Caco-2 (cell line): Measurements from ENCODE around the gene MAP10. TPM values are rescaled to one million over a fixed set of nuclear protein-coding genes. Genes with fewer than 3 reads are reported as not detected.

Experiments used
- BruUV-seq: library from RNA; stranded (reverse); fragments of 400-500 nt; replicated peaks from 2 replicates; lab custom pipeline; 2021; lab: Mats Ljungman, UMichigan
- CTCF ChIA-PET: fragments of 300-600 bp; sonication (Branson Sonifier 250); formaldehyde crosslinking; loops from one replicate; lab custom pipeline; 2022; ENCODE audit warnings: antibody characterized with exemption; lab: Charles Lee
- POLR2A ChIA-PET: fragments of 300-600 bp; sonication (Branson Sonifier 250); formaldehyde crosslinking; loops from one replicate; lab custom pipeline; 2022; ENCODE audit warnings: antibody characterized with exemption; lab: Charles Lee
- DNase-seq, 2 experiments: peaks; one replicate each; pipeline versions ENCODE4 v3.0.0 to v3.0.0-alpha.2; 2020 to 2022
- H3K27me3 ChIP-seq: replicated peaks from 2 replicates; pipeline ENCODE4 v1.6.0; 2011; ENCODE audit warnings: low read length; ENCODE audit not compliant: control insufficient read depth, insufficient read depth
- H3K36me3 ChIP-seq: 2 replicates; pipeline ENCODE4 v1.5.1; 2011; ENCODE audit warnings: low read length; ENCODE audit not compliant: control insufficient read depth, insufficient read depth
- H3K4me1 ChIP-seq: fragments of 250-450 bp; sonication (Bioruptor Pico); 2 replicates; pipeline ENCODE4 v1.5.1; 2020; ENCODE audit warnings: mild to moderate bottlenecking
- H3K4me3 ChIP-seq: 2 replicates; pipeline ENCODE4 v1.5.1; 2011; ENCODE audit warnings: low read depth, mild to moderate bottlenecking, control low read depth, low read length
- H3K9me3 ChIP-seq: fragments of 250-450 bp; sonication (Bioruptor Pico); 2 replicates; pipeline ENCODE4 v1.5.1; 2020; ENCODE audit warnings: mild to moderate bottlenecking, moderate library complexity
- H3K27ac Mint-ChIP-seq: one replicate; pipeline ENCODE4 v1.8.0; 2022; ENCODE audit warnings: mixed read lengths; ENCODE audit not compliant: unreplicated experiment
- H3K27me3 Mint-ChIP-seq: one replicate; pipeline ENCODE4 v1.8.0; 2022; ENCODE audit warnings: mixed read lengths; ENCODE audit not compliant: insufficient read depth, unreplicated experiment
- H3K36me3 Mint-ChIP-seq: one replicate; pipeline ENCODE4 v1.8.0; 2022; ENCODE audit warnings: mild to moderate bottlenecking, mixed read lengths; ENCODE audit not compliant: insufficient read depth, unreplicated experiment
- H3K4me1 Mint-ChIP-seq: one replicate; pipeline ENCODE4 v1.8.0; 2022; ENCODE audit warnings: low read depth, mixed read lengths; ENCODE audit not compliant: unreplicated experiment
- H3K4me3 Mint-ChIP-seq: one replicate; pipeline ENCODE4 v1.8.0; 2022; ENCODE audit warnings: mild to moderate bottlenecking, moderate library complexity, mixed read lengths; ENCODE audit not compliant: unreplicated experiment
- H3K9me3 Mint-ChIP-seq: one replicate; pipeline ENCODE4 v1.8.0; 2022; ENCODE audit warnings: mixed read lengths; ENCODE audit not compliant: unreplicated experiment
- CTCF ChIP-seq, 2 experiments: fragments of 200-600 bp in 1 of 2; IDR thresholded peaks; 1 replicate in 1 of 2; 2 replicates in 1 of 2; pipeline versions ENCODE4 v1.5.1 to v1.8.0; 2011 to 2022; ENCODE audit warnings: antibody characterized with exemption in 1 of 2, control low read depth in 1 of 2, inconsistent platforms in 1 of 2, low read depth in 1 of 2, low read length in 1 of 2, mild to moderate bottlenecking in 1 of 2, moderate library complexity in 1 of 2; ENCODE audit not compliant: insufficient read depth in 1 of 2, severe bottlenecking in 1 of 2, unreplicated experiment in 1 of 2
- intact Hi-C: fragments of 100-400 bp; cut with micrococcal nuclease; formaldehyde crosslinking; loops from one replicate; pipeline ENCODE4 v1.10.0; 2022; ENCODE audit not compliant: unreplicated experiment
- total RNA-seq: library from RNA; stranded (reverse); gene quantifications from 2 replicates; pipeline ENCODE4 v1.2.3, GENCODE V29; 2022

MAP10 gene
- total RNA-seq, 1 experiment from 2014 or later = not detected

GRCh38 chr1:232810856-232811255 lies 5.6 kb downstream of the MAP10 start:
- H3K27me3 ChIP-seq = no peaks in the 10 kb centered on the region
- no TSS peak for BruUV-seq
- H3K4me1 Mint-ChIP-seq = peaks cover 12% of the 10 kb centered on the region
- no peak overlapping the region for H3K27ac Mint-ChIP-seq
- no peaks in the 10 kb centered on the region for H3K36me3 ChIP-seq
- no peak for DNase-seq
- peaks cover 10% of the 10 kb centered on the region for H3K4me1 ChIP-seq
- no peaks in the 10 kb centered on the region for H3K36me3 Mint-ChIP-seq
- POLR2A ChIA-PET = no interaction called here
- intact Hi-C loops = no loop called here
- H3K27me3 Mint-ChIP-seq = no peaks in the 10 kb centered on the region
- H3K4me3 ChIP-seq = no peak overlapping the region
- H3K4me3 Mint-ChIP-seq = no peak overlapping the region
- no peaks in the 10 kb centered on the region for H3K9me3 ChIP-seq
- no peaks in the 10 kb centered on the region for H3K9me3 Mint-ChIP-seq
- TF ChIP-seq CTCF (IDR thresholded peaks at IDR 0.05; ENCODE audit: insufficient read depth in 1 of 2, low read depth in 1 of 2, low read length in 1 of 2, severe bottlenecking in 1 of 2, unreplicated experiment in 1 of 2) = no peak
- CTCF ChIA-PET = no interaction called here

- H3K27me3 Mint-ChIP-seq = no peaks in the 10 kb centered on the region
- peaks cover 3% of the 10 kb centered on the region for H3K4me1 Mint-ChIP-seq
- CTCF ChIA-PET = no interaction called here
- no peaks in the 10 kb centered on the region for H3K36me3 Mint-ChIP-seq
- H3K4me3 Mint-ChIP-seq = no peak overlapping the region
- no peak for DNase-seq
- Histone ChIP-seq H3K4me3 (no peak overlapping the region), H3K36me3 (no peaks in the 10 kb centered on the region), H3K27me3 (no peaks in the 10 kb centered on the region), H3K4me1 (no peaks in the 10 kb centered on the region; the same call in 1 of the 2 replicates), H3K9me3 (no peaks in the 10 kb centered on the region)
- intact Hi-C loops = no loop called here
- no TSS peak for BruUV-seq
- TF ChIP-seq CTCF (IDR thresholded peaks at IDR 0.05; ENCODE audit: insufficient read depth in 1 of 2, low read depth in 1 of 2, low read length in 1 of 2, severe bottlenecking in 1 of 2, unreplicated experiment in 1 of 2) = no peak
- H3K27ac Mint-ChIP-seq = no peak overlapping the region
- no peaks in the 10 kb centered on the region for H3K9me3 Mint-ChIP-seq
- POLR2A ChIA-PET = no interaction called here
Observed at GRCh38 chr1:232812560-232812959, 7.3 kb downstream of the MAP10 start.

DNA sequence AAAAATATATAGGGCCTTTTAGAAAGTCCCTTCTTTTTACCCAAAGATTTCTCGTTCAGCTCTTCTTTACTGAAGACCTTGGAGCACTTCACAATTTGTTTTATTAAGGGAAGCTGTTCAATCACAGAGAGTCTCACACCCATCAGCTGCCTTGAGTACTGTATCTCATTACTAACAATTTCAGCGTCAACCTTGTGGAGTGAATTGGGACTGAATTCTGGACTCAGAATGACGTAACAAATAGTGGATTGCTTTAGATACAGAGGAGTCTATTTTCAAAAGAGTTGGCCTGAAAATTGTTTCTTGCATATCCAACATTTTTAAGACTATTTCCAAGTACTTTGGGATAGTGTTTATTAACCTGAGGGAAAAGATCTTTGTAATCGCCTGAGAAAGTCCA lies 7.9 kb downstream of the MAP10 start:
- no peak overlapping the region for H3K27ac Mint-ChIP-seq
- POLR2A ChIA-PET = no interaction called here
- intact Hi-C loops = no loop called here
- no peaks in the 10 kb centered on the region for H3K9me3 ChIP-seq
- H3K27me3 Mint-ChIP-seq = no peaks in the 10 kb centered on the region
- no peak overlapping the region for H3K4me3 ChIP-seq
- CTCF ChIA-PET = no interaction called here
- no TSS peak for BruUV-seq
- TF ChIP-seq CTCF (IDR thresholded peaks at IDR 0.05; ENCODE audit: insufficient read depth in 1 of 2, low read depth in 1 of 2, low read length in 1 of 2, severe bottlenecking in 1 of 2, unreplicated experiment in 1 of 2) = no peak
- H3K4me1 Mint-ChIP-seq = no peaks in the 10 kb centered on the region
- DNase-seq = no peak
- H3K9me3 Mint-ChIP-seq = no peaks in the 10 kb centered on the region
- H3K36me3 ChIP-seq = no peaks in the 10 kb centered on the region
- H3K27me3 ChIP-seq = no peaks in the 10 kb centered on the region
- no peak overlapping the region for H3K4me3 Mint-ChIP-seq
- no peaks in the 10 kb centered on the region for H3K36me3 Mint-ChIP-seq
- no peaks in the 10 kb centered on the region for H3K4me1 ChIP-seq
